ENCODE data around the gene NMRAL1. TPM values are rescaled to one million over a fixed set of nuclear protein-coding genes. Genes with fewer than 3 reads are reported as not detected.

NMRAL1 gene
- total and polyA plus RNA-seq, 10 donors, result 26.3 to 58.6 (median 41.8) TPM

DNA sequence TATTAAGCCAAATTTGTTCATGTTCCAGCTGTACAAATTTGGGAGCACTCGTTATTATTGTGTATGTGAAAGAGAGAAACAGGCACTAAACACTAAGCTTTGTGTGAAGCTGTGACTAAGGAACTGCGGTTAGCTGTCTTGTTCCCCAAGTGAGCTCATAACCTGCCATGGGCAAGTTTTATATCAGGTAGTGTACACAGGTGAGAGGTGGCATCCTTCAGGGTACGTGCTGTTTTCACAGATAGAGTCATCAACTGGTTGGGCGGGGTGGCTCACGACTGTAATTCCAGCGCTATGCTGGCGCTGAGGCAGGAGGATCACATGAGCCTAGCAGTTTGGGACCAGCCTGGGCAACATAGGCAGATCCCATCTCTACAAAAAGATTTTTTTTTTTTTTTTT is 45.9 kb downstream of the NMRAL1 start:
- peaks cover 19 to 40% (median 29%) of the 10 kb centered on the region in 6 donors for H3K4me1 ChIP-seq
- H3K36me3 ChIP-seq, result peaks cover 0 to 56% (median 9%) of the 10 kb centered on the region in 6 donors
- intact Hi-C loops (cut with DNase I; ENCODE audit: low total_unique reads), result no loop called here
- WGBS, 5 donors, result 93 to 98% (median 97%) methylated on average over 7 of the region's 7 CpGs
- no peaks in the 10 kb centered on the region for H3K9me3 ChIP-seq
- no peak overlapping the region for H3K27ac ChIP-seq
- TF ChIP-seq POLR2A (IDR thresholded peaks at IDR 0.05) (no peak), POLR2AphosphoS5 (IDR thresholded peaks at IDR 0.05) (no peak)
- TF ChIP-seq, protein P1, sequence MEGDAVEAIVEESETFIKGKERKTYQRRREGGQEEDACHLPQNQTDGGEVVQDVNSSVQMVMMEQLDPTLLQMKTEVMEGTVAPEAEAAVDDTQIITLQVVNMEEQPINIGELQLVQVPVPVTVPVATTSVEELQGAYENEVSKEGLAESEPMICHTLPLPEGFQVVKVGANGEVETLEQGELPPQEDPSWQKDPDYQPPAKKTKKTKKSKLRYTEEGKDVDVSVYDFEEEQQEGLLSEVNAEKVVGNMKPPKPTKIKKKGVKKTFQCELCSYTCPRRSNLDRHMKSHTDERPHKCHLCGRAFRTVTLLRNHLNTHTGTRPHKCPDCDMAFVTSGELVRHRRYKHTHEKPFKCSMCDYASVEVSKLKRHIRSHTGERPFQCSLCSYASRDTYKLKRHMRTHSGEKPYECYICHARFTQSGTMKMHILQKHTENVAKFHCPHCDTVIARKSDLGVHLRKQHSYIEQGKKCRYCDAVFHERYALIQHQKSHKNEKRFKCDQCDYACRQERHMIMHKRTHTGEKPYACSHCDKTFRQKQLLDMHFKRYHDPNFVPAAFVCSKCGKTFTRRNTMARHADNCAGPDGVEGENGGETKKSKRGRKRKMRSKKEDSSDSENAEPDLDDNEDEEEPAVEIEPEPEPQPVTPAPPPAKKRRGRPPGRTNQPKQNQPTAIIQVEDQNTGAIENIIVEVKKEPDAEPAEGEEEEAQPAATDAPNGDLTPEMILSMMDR (IDR thresholded peaks at IDR 0.05 in 8 of 11, conservative IDR thresholded peaks at IDR 0.05 in 3 of 11), result no peak
- no peak overlapping the region for H3K4me3 ChIP-seq
- H3K27me3 ChIP-seq (replicated peaks in 1 of 7), result no peaks in the 10 kb centered on the region
- no peak for DNase-seq

DNA sequence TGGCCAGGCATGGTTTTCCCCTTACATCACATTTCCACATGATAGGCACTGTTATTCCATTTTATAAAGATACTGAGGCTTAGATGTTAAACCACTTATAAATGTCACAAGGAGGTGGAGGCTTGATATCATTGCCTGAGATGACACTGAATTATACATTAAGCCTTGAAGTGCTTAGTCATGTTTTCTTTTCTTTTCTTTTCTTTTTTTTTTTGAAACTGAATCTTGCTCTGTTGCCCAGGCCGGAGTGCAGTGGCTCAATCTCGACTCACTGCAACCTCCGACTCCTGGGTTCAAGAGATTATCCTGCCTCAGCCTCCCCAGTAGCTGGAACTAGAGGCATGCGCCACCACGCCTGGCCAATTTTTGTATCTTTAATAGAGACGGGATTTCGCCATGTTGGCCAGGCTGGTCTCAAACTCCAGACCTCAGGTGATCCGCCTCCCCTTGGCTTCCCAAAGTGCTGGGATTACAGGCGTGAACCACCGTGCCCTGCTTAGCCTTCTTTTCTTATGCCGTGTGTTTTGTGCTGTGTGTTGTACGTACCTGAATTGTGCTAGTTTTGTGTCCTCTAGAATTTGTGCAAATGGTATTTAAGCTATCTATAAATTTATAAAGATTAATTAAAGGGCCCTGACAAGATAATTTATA is 47.6 kb downstream of the NMRAL1 start:
- 89 to 92% (median 91%) methylated on average over 12 of the region's 12 CpGs for WGBS, 5 donors
- intact Hi-C loops (cut with DNase I; ENCODE audit: low total_unique reads), result no loop called here
- Histone ChIP-seq H3K36me3 (peaks cover 0 to 39% (median 8%) of the 10 kb centered on the region in 6 donors), H3K9me3 (no peaks in the 10 kb centered on the region), H3K27ac (peak overlapping the region in 2 of 8 donors; percentile 93 to 98), H3K4me1 (peaks cover 19 to 40% (median 29%) of the 10 kb centered on the region in 6 donors), H3K27me3 (replicated peaks in 1 of 7) (no peaks in the 10 kb centered on the region), H3K4me3 (peak overlapping the region in 7 of 8 donors; percentile 81 to 96 (median 90))
- TF ChIP-seq POLR2A (IDR thresholded peaks at IDR 0.05), result no peak
- no peak for TF ChIP-seq POLR2AphosphoS5 (IDR thresholded peaks at IDR 0.05)
- TF ChIP-seq, protein P1 (IDR thresholded peaks at IDR 0.05 in 8 of 11, conservative IDR thresholded peaks at IDR 0.05 in 3 of 11), result no peak
- DNase-seq, result no peak

DNA sequence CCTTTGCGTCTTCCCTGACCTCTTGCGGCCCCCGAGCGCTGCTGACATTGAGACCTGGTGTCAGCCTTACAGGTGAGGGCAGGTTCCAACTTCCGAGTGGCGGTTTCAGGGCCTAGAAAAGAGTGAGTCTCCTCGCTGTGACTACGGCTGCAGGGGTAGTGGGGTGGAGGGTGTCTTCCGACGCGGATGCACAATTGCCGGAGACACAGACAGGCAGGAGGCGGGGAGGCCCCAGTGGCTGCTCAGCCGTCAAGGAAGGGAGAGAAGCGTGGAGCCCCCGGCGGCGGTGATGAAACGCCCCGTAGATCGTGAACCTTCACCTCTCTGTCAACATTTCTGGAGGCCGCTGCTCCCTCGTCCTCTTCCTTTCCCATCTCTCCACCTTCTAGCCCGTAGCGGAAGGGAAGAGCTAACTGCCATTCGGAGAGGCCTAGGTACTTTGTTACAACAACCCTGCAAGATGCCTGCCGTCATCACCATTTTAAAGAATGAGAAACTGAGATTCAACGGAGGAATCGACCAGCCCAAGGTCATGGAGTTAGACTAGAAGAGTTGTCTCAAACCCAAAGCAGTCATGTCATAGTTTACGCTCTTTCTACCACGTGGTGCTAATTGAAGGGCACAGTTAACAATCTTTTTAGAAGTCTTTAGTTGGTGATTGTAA is 48.3 kb downstream of the NMRAL1 start:
- TF ChIP-seq POLR2A (IDR thresholded peaks at IDR 0.05) (no peak), POLR2AphosphoS5 (IDR thresholded peaks at IDR 0.05) (no peak)
- TF ChIP-seq, protein P1 (IDR thresholded peaks at IDR 0.05 in 8 of 11, conservative IDR thresholded peaks at IDR 0.05 in 3 of 11), result peak in 1 of 11 experiments; percentile 4
- 2 to 4% (median 3%) methylated on average over 23 to 31 of the region's 31 CpGs for WGBS, 5 donors
- DNase-seq, result no peak
- peak overlapping the region; percentile 81 to 96 (median 90) for H3K4me3 ChIP-seq
- no peaks in the 10 kb centered on the region for H3K9me3 ChIP-seq
- peaks cover 19 to 44% (median 29%) of the 10 kb centered on the region in 6 donors for H3K4me1 ChIP-seq
- H3K36me3 ChIP-seq, result peaks cover 0 to 32% (median 1%) of the 10 kb centered on the region in 6 donors
- peak overlapping the region; percentile 93 to 99 (median 98) for H3K27ac ChIP-seq
- H3K27me3 ChIP-seq (replicated peaks in 1 of 7), result no peaks in the 10 kb centered on the region
- intact Hi-C loops (cut with DNase I; ENCODE audit: low total_unique reads), result no loop called here

Data from spleen (tissue), 11 donors.